Activated T-helper 2 cell treated with anti-CD3 and anti-CD28 coated beads, Interferon-gamma antibody, Interleukin-2, Interleukin-4, amounts not matched to agents 10 μg/mL and 5 μg/mL and 100 μg/mL, durations not matched to agents 14 hours and 24 hours and 36 hours (primary cell): Measurements from ENCODE around the gene FAM181B. TPM values are rescaled to one million over a fixed set of nuclear protein-coding genes. Genes with fewer than 3 reads are reported as not detected.
A peak's percentile ranks its signal among the peaks of the same experiment; 100 is the strongest.

Experiments
- DNase-seq: peaks from one replicate; pipeline ENCODE4 v3.0.0; 2021; ENCODE audit warnings: low spot score
- H3K27ac Mint-ChIP-seq: one replicate; pipeline ENCODE4 v1.8.0; 2021; ENCODE audit warnings: mixed read lengths
- H3K27me3 Mint-ChIP-seq: one replicate; pipeline ENCODE4 v1.8.0; 2021; ENCODE audit warnings: low read depth, mixed read lengths
- H3K36me3 Mint-ChIP-seq: one replicate; pipeline ENCODE4 v1.8.0; 2021; ENCODE audit warnings: low read depth, mixed read lengths
- H3K4me1 Mint-ChIP-seq: one replicate; pipeline ENCODE4 v1.8.0; 2021; ENCODE audit warnings: low read depth, mixed read lengths
- H3K4me3 Mint-ChIP-seq: one replicate; pipeline ENCODE4 v1.8.0; 2021; ENCODE audit warnings: low read depth, mild to moderate bottlenecking, moderate library complexity, mixed read lengths
- H3K9me3 Mint-ChIP-seq: one replicate; pipeline ENCODE4 v1.8.0; 2021; ENCODE audit warnings: mixed read lengths
- intact Hi-C: fragments of 100-400 bp; cut with micrococcal nuclease; formaldehyde crosslinking; loops from one replicate; pipeline ENCODE4 v1.15.1; 2023
- total RNA-seq: library from RNA; stranded (reverse); gene quantifications from 2 replicates; pipeline ENCODE4 v1.2.3, GENCODE V29; 2022

Gene FAM181B, protein sequence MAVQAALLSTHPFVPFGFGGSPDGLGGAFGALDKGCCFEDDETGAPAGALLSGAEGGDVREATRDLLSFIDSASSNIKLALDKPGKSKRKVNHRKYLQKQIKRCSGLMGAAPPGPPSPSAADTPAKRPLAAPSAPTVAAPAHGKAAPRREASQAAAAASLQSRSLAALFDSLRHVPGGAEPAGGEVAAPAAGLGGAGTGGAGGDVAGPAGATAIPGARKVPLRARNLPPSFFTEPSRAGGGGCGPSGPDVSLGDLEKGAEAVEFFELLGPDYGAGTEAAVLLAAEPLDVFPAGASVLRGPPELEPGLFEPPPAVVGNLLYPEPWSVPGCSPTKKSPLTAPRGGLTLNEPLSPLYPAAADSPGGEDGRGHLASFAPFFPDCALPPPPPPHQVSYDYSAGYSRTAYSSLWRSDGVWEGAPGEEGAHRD
- total RNA-seq = not detected in 2 replicates

DNA sequence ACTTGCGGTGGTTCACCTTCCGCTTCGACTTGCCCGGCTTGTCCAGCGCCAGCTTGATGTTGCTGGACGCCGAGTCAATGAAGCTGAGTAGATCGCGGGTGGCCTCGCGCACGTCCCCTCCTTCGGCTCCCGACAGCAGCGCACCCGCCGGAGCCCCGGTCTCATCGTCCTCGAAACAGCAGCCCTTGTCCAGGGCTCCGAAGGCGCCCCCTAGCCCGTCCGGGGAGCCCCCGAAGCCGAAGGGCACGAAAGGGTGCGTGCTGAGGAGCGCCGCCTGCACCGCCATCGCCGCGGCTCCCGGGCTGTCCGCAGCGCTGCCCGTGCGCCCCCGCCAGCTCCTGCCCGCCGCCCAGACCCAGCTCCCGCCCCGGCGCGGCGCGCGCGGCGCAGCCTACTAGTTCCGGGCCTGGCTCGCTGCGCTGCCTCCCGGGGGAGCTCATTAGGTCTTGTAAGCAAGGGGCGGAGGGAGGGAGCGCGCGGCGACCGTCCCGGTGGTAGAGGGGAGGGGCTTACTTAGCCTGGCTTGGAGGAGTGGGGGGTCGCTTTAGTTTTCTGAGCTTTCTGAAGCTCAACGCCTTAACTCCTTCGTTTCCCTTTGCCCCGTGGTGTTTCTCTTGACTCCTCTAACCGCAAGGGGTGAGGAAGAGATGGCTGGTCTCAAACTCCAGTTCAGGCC lies at the start of gene FAM181B:
Gene FAM181B (minus strand): TSS at position 421 of the 676 bp plus-strand sequence. CDS start 135 bp downstream, at position 286.
- Mint-ChIP-seq H3K36me3 (no peaks in the 10 kb centered on the region), H3K27me3 (peaks cover 75% of the 10 kb centered on the region), H3K4me1 (peaks cover 2% of the 10 kb centered on the region), H3K4me3 (peak within 1 kb of the TSS; percentile 43), H3K27ac (no peak within 1 kb of the TSS), H3K9me3 (no peaks in the 10 kb centered on the region)
- peak; percentile 18 for DNase-seq
- intact Hi-C loops = no loop called here

DNA sequence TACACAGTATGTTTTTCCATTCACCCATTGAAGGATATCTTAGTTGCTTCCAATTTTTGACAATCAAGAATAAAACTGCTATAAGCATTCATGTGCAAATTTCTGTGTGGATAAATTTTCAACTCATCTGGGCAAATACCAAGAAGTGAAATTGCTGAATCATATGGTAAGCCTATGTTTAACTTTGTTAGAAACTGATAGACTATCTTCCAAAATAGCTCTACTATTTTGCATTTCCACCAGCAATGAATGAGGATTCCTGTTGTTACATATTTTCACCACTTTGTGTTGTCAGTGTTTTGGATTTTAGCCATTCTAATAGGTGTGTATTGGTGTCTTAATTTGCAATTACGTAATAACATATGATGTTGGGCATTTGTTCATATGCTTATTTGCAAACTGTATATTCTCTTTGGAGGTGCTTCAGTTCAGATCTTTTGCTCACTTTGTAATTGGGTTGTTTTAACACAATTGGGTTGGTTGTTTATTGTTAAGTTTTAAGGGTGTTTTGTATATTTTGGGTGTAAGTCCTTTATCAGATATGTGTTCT lies 49.2 kb upstream of the FAM181B start:
- Mint-ChIP-seq H3K4me3 (no peak overlapping the region), H3K4me1 (no peaks in the 10 kb centered on the region), H3K36me3 (no peaks in the 10 kb centered on the region), H3K27ac (no peak overlapping the region), H3K27me3 (peaks cover 9% of the 10 kb centered on the region), H3K9me3 (no peaks in the 10 kb centered on the region)
- DNase-seq = no peak
- intact Hi-C loops = no loop called here

DNA sequence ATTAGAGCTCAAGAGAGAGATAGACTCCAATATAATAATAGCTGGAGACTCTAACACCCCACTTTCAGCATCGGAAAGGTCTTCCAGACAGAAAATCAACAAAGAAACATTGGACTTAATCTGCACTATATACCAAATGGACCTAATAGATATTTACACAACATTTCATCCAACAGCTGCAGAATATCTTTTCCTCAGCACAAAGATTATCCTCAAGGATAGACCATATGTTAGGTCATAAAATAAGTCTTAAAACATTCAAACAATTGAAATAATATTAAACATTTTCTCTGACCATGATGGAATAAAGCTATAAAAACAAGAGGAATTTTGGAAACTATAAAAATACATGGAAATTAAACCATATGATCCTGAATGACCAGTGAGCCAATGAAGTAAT lies 45.1 kb upstream of the FAM181B start:
- no peak overlapping the region for H3K27ac Mint-ChIP-seq
- intact Hi-C loops = no loop called here
- no peaks in the 10 kb centered on the region for H3K36me3 Mint-ChIP-seq
- no peak overlapping the region for H3K4me3 Mint-ChIP-seq
- H3K27me3 Mint-ChIP-seq = peaks cover 17% of the 10 kb centered on the region
- H3K4me1 Mint-ChIP-seq = peaks cover 1% of the 10 kb centered on the region
- no peaks in the 10 kb centered on the region for H3K9me3 Mint-ChIP-seq
- no peak for DNase-seq

DNA sequence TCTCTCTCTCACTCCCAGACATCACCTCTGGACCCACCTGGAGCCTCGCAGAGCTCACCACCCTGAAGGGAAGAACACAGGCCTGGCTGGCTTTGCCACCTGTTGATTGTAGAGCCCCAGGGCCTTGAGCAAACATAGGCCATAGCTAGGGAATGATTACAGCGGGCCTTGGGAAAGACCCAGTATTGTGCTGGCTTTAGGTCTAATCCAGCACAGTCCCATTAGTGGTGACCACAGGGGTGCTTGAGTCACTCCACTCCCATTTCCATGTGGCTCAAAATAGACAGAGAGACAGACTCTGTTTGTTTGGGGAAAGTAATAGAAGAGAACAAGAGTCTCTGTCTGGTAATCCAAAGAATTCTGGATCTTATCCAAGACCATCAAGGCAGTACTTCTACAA lies 42.7 kb upstream of the FAM181B start:
- no peaks in the 10 kb centered on the region for H3K9me3 Mint-ChIP-seq
- no peak overlapping the region for H3K4me3 Mint-ChIP-seq
- H3K36me3 Mint-ChIP-seq = no peaks in the 10 kb centered on the region
- intact Hi-C loops = no loop called here
- peaks cover 1% of the 10 kb centered on the region for H3K4me1 Mint-ChIP-seq
- H3K27me3 Mint-ChIP-seq = peaks cover 18% of the 10 kb centered on the region
- DNase-seq = no peak
- no peak overlapping the region for H3K27ac Mint-ChIP-seq

DNA sequence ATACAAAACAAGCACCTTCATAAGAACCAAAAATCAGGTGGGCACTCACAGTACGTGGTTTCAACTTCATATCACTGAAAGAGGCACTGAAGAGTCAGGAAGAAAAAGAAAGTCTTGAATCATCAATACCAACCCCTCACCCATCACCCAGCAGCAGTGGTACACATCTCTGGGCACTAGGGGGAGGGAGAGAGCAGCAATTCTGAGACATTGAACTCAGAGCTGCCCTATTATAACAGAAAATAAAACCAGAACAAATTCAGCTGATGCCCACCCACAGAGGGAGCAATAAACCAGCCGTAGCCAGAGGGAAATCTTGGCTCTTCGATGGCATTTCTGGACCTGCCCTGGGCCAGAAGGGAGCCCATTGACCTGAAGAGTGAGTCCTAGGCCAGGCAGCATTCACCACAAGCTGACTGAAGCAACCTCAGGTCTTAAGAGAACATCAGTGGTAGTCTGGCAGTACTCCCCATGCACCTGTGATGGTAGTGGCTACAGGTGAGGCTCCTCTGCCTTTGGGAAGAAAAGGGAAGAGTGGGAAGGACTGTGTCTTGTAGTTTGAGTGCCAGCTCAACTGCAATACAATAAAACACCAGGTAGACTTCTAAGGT lies 42.2 kb upstream of the FAM181B start:
- H3K36me3 Mint-ChIP-seq = no peaks in the 10 kb centered on the region
- no peak overlapping the region for H3K27ac Mint-ChIP-seq
- no peaks in the 10 kb centered on the region for H3K9me3 Mint-ChIP-seq
- intact Hi-C loops = loop anchor here (1.0 kb wide), 1 partner anchor 125 kb away; the partner anchor contains the start of gene DDIAS
- peak; percentile 45 for DNase-seq
- peaks cover 1% of the 10 kb centered on the region for H3K4me1 Mint-ChIP-seq
- peaks cover 17% of the 10 kb centered on the region for H3K27me3 Mint-ChIP-seq
- H3K4me3 Mint-ChIP-seq = no peak overlapping the region

DNA sequence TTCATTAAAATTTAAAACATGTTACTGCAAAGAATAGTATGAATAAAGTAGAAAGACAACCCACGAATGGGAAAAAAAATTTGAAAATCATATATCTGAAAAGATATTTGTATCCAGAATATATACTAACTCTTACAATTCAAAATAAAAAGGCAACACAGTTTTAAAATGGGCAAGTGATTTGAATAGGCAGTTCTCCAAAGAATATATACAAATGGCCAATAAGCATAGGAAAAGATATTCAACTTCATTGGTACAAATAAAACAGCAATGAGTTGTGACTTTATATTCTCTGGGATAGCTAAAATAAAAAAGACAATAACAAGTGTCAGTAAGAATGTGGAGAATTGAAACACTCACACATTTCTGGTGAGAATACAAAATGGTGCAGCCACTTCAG lies 41.6 kb upstream of the FAM181B start:
- no peak for DNase-seq
- Mint-ChIP-seq H3K9me3 (no peaks in the 10 kb centered on the region), H3K4me1 (peaks cover 1% of the 10 kb centered on the region), H3K36me3 (no peaks in the 10 kb centered on the region), H3K4me3 (no peak overlapping the region), H3K27me3 (peaks cover 17% of the 10 kb centered on the region), H3K27ac (no peak overlapping the region)
- intact Hi-C loops = loop anchor here (1.0 kb wide), 1 partner anchor 126 kb away; the partner anchor contains the start of gene DDIAS

DNA sequence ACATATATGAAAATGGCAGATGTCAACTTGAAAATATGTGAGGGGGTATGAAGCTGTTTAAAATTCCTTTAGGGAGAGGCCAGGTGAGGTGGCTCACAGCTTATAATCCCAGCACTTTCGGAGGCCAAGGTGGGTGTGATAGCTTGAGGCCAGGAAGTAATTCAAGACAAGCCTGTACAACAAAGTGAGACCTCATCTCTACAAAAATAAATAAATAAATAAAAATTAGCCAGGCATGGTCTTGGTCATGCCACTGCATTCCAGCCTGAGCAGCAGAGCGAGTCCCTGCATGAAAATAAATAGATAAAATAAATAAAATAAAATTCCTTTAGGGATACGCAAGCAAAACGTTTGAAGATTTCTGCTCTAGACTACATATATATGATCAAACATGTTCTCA lies 38.1 kb upstream of the FAM181B start:
- H3K9me3 Mint-ChIP-seq = no peaks in the 10 kb centered on the region
- H3K4me3 Mint-ChIP-seq = no peak overlapping the region
- H3K36me3 Mint-ChIP-seq = no peaks in the 10 kb centered on the region
- peaks cover 13% of the 10 kb centered on the region for H3K27me3 Mint-ChIP-seq
- peaks cover 7% of the 10 kb centered on the region for H3K4me1 Mint-ChIP-seq
- no peak overlapping the region for H3K27ac Mint-ChIP-seq
- intact Hi-C loops = no loop called here
- no peak for DNase-seq

DNA sequence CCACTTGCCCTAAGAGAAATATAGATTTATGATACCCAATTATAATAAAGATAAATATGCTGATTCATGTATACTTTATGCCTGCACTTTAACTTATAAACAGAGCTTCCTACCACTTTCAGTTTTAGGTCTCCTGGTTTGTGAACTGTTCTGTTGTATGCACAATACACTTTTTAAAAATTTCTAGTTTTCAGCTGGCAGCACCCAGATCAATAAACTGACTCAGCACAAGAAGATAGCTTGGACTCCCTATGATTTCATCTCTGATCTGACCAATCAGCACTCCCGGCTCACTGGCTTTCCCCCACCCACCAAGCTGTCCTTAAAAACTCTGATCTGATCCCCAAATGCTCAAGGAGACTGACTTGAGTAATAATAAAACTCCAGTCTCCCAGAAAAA lies 33.5 kb upstream of the FAM181B start:
- intact Hi-C loops = no loop called here
- Mint-ChIP-seq H3K4me1 (peaks cover 12% of the 10 kb centered on the region), H3K27me3 (peaks cover 1% of the 10 kb centered on the region), H3K9me3 (no peaks in the 10 kb centered on the region), H3K36me3 (no peaks in the 10 kb centered on the region), H3K4me3 (no peak overlapping the region), H3K27ac (no peak overlapping the region)
- no peak for DNase-seq

DNA sequence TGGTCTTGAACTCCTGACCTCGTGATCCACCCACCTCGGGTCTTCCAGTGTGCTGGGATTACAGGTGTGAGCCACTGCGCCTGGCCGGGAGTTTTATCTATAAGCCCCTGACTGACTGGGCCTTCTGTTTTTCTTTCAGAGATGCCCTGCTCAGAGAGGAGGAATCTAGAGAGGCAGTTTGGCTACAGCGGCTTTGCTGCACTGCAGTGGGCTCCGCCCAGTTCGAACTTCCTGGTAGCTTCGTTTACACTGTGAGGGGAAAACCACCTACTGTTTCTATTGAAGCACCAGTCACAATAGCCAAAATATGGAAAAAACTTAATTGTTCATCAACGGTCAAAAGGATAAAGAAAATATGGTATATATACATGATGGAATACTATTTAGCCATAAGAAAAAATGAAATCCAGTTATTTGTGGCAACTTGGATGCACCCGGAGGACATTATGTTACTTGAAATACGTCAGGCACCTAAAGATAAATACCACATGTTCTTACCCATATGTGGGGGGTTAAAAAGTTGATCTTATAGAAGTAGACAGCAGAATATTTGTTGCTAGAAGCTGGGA lies 31.9 kb upstream of the FAM181B start:
- H3K27ac Mint-ChIP-seq = no peak overlapping the region
- intact Hi-C loops = no loop called here
- DNase-seq = no peak

DNA sequence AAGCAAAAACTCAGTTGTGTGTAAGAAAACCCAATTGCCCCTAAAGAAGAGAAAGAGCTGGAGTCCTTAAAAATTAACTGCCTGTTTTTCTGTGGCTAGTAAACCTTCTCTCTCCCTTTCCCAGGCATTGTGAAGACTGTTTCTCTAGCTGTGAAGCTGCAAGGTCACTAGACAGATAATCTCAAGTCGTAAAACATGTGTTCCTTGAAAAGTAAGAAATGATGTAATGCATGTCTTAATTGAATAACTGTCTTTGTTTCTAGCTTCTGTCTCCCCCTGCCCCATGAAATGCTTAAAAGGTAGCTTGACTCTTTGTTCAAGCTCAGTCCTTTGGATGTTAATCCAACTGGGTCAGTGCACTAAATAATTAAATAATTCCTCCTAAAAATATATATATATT lies 29.5 kb upstream of the FAM181B start:
- no peak overlapping the region for H3K27ac Mint-ChIP-seq
- intact Hi-C loops = no loop called here
- peaks cover 2% of the 10 kb centered on the region for H3K27me3 Mint-ChIP-seq
- H3K9me3 Mint-ChIP-seq = no peaks in the 10 kb centered on the region
- peaks cover 12% of the 10 kb centered on the region for H3K4me1 Mint-ChIP-seq
- H3K4me3 Mint-ChIP-seq = no peak overlapping the region
- no peak for DNase-seq
- H3K36me3 Mint-ChIP-seq = no peaks in the 10 kb centered on the region

More for the DNA sequence above, 31.9 kb upstream of the FAM181B start:
- Mint-ChIP-seq H3K27me3 (peaks cover 3% of the 10 kb centered on the region), H3K36me3 (no peaks in the 10 kb centered on the region), H3K4me1 (peaks cover 12% of the 10 kb centered on the region), H3K9me3 (no peaks in the 10 kb centered on the region), H3K4me3 (no peak overlapping the region)

DNA sequence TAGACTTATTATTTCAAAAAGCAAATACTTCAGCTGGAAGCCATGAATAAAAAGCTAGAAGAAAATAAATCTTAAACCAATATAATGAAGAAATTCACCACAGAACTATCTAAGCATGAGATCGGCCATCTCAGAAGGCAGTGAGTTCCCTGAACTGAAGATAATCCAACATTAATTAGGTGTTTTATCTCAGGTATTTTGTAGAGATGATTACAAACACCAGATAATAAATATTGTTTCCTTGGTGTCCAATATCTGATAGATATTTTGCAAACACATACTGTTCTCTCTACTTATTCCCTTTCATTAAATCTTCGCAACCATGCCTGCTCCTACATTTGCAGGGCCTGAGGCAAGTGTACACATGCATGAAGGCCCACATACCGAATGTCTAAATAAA lies 26.0 kb upstream of the FAM181B start:
- no peaks in the 10 kb centered on the region for H3K36me3 Mint-ChIP-seq
- DNase-seq = no peak
- no peak overlapping the region for H3K4me3 Mint-ChIP-seq
- intact Hi-C loops = no loop called here
- no peaks in the 10 kb centered on the region for H3K9me3 Mint-ChIP-seq
- H3K27me3 Mint-ChIP-seq = peaks cover 5% of the 10 kb centered on the region
- peaks cover 14% of the 10 kb centered on the region for H3K4me1 Mint-ChIP-seq
- H3K27ac Mint-ChIP-seq = no peak overlapping the region

DNA sequence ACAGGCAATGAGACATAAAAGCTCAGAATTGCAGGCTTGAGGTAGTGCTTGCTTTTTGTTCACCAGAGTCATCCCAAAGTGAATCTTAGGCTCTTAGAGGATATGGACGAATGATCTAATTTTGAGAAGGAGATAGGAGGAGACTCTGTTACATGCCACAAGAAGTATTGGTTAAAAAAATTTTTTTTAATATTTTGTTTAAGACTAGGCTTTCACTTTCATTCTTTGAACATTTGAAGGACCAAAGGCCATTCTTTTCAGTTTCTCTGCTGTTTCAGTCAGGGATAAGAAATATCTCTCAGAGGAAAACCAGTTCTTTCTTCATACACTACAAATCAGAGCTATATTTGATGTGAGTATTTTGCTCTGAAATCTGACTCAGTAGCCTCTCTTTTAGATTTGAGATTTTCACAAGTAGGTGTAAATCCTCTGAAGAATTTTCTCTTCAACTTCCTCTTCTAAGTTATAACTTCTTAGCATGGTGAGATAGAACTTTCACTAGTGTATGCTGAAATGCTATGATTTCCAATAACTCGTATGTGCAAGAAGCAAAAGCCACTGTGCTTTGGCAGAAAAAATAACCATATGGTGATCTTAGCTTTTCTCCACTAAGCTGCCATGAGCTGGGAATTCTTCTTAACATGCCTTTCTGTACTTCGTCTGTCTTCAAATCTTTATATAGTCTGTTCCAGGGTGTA lies 24.1 kb upstream of the FAM181B start:
- Mint-ChIP-seq H3K27me3 (peaks cover 20% of the 10 kb centered on the region), H3K36me3 (no peaks in the 10 kb centered on the region), H3K4me1 (peaks cover 14% of the 10 kb centered on the region), H3K9me3 (no peaks in the 10 kb centered on the region), H3K27ac (no peak overlapping the region), H3K4me3 (no peak overlapping the region)
- no peak for DNase-seq
- intact Hi-C loops = no loop called here
